ENCODE measurements around the gene RNF224. TPM values are rescaled to one million over a fixed set of nuclear protein-coding genes. Genes with fewer than 3 reads are reported as not detected.

RNF224 gene
- total and polyA plus RNA-seq, 4 donors, result not detected

DNA sequence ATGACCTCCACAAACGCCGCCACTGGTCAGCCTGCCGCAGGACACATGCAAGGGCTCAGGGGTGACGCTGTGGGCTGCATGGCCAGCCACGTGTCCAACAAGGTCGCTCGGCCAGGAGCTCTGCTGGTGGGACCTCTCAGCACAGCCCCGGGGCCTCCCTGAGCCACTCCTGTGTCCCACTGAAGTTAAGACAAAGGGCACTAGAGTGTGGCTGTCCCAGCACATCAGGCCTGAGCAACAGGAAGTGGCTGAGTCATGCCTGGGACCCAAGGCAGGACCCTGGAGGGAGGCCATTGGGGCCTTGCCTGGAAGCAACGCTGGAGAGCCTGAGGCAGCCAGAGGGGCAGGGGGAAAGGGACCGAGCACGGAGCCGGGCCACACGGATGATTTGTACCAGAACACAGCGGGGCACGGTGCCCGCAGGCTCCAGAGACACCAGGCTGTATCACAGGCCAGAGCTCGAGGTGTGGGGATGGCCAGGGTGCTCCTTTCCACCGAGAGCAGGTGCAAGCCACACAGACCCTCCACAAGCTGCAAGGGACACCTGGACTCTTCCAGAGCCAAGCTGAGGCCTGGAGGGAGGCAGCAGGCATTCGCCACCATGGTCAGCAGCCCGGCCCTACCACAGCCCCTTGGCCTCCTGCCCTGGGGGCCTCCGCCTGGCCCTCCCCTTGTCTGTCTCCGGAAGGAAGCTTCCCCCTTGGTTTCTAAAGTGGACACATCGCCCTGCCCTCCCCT lies 48.9 kb upstream of the RNF224 start (continued):
- TF ChIP-seq, protein P1, sequence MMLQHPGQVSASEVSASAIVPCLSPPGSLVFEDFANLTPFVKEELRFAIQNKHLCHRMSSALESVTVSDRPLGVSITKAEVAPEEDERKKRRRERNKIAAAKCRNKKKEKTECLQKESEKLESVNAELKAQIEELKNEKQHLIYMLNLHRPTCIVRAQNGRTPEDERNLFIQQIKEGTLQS (IDR thresholded peaks at IDR 0.05), result no peak

DNA sequence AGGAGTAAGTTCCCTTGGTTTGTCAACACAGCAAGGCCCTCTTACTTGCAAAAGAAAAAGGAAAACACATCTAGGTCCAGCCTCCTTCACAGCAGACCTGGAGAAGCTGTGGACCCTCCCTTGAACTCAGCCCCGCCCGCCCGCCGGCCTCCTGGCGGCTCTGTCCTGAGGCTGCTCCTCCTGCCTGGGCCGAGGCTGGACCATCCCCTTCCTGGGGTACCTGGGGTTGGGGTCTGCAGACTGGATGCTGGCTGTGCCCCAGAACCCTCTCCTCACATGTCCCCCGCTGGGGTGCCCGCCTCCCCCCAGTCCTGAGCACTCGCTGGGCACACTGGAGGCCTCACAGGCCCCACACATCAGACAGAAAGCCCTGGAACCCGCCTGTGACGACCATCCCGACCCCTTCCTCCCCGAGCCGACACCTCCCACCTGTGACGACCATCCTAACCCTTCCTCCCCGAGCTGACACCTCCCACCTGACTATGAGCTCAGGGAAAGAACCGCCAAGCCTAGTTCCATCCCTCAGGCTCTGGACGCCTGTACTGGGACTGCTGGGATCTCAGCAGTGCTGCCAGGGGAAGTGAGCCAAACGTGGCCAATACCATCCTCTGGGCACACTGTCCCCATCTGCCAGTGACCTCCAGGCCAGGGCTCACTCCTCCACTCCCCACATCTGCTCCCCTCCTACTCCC lies 48.2 kb upstream of the RNF224 start:
- no peaks in the 10 kb centered on the region for H3K27me3 ChIP-seq (ENCODE audit: control insufficient read depth in 4 of 4, insufficient read depth in 4 of 4, low read length in 3 of 4)
- DNase-seq (ENCODE audit: low spot score), result no peak
- no peaks in the 10 kb centered on the region for H3K4me1 ChIP-seq (ENCODE audit: control insufficient read depth in 4 of 4, insufficient read depth in 4 of 4, low read length in 3 of 4)
- TF ChIP-seq GABPA (IDR thresholded peaks at IDR 0.05 in 1 of 2, conservative IDR thresholded peaks at IDR 0.05 in 1 of 2) (no peak), EGR1 (IDR thresholded peaks at IDR 0.05; ENCODE audit: low read depth in 2 of 2) (no peak), CTCF (IDR thresholded peaks at IDR 0.05; ENCODE audit: low read depth, low read length, missing input control) (no peak), FOXA1 (IDR thresholded peaks at IDR 0.05) (no peak), RXRA (IDR thresholded peaks at IDR 0.05) (no peak), HNF4A (conservative IDR thresholded peaks at IDR 0.05) (no peak), HNF4G (IDR thresholded peaks at IDR 0.05) (no peak), REST (IDR thresholded peaks at IDR 0.05) (no peak), RAD21 (IDR thresholded peaks at IDR 0.05) (no peak), TAF1 (conservative IDR thresholded peaks at IDR 0.05) (no peak), FOXA2 (IDR thresholded peaks at IDR 0.05) (no peak), MAX (IDR thresholded peaks at IDR 0.05) (no peak), JUND (IDR thresholded peaks at IDR 0.05) (no peak)
- no peak overlapping the region for H3K4me3 ChIP-seq (ENCODE audit: low read depth in 1 of 3, low read length in 3 of 3)
- no peak overlapping the region for H3K27ac ChIP-seq (ENCODE audit: low read depth in 1 of 2, low read length in 2 of 2)
- H3K9me3 ChIP-seq (ENCODE audit: control insufficient read depth in 4 of 4, low read length in 3 of 4), result no peaks in the 10 kb centered on the region
- 91% methylated on average over 19 of the region's 19 CpGs for WGBS
- H3K9ac ChIP-seq (ENCODE audit: low read depth in 1 of 2, low read length in 2 of 2), result no peak overlapping the region
- H3K36me3 ChIP-seq (ENCODE audit: control insufficient read depth in 4 of 4, insufficient read depth in 3 of 4, low read depth in 1 of 4, low read length in 3 of 4), result peaks cover 15 to 53% (median 25%) of the 10 kb centered on the region in 4 donors
